ENCODE data around the gene TBC1D10A. TPM values are rescaled to one million over a fixed set of nuclear protein-coding genes. Genes with fewer than 3 reads are reported as not detected.

Gene TBC1D10A
- total RNA-seq, 1 experiment from 2014 or later = 18.6 TPM

DNA sequence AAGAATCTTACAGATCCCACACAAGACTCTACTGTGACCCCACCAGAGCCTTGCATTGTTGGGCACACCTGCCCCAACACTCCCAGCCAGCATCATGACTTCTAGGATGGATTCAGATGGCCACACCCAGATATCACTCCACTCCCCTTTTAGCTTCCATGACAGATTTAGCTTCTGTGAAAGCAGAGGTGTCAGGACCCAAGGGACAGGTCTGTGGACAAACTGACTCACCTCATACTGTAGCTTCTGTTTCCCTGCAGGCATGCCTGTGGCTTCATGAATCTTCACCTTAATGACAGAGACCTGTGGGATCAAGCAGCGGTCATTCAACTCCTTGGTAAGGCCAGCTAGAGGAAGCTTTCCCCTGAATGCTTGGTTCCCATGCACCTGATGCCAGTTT lies 8.5 kb upstream of the TBC1D10A start:
- Histone ChIP-seq H3K36me3 (ENCODE audit: control insufficient read depth in 1 of 2, insufficient read depth in 2 of 2, low read length in 2 of 2) (peaks cover 52 to 80% of the 10 kb centered on the region in 2 experiments; a peak in 3 of 4 replicates), H3K4me2 (ENCODE audit: low read length) (no peak overlapping the region)
- no peak for TF ChIP-seq JUND (IDR thresholded peaks at IDR 0.05)
- TF ChIP-seq SIN3A (IDR thresholded peaks at IDR 0.05; ENCODE audit: low read depth) = no peak
- TF ChIP-seq TCF7L2 (IDR thresholded peaks at IDR 0.05; ENCODE audit: borderline replicate concordance, extremely low read depth, insufficient read depth, insufficient read length) = no peak
- no peak for TF ChIP-seq ZNF274 (IDR thresholded peaks at IDR 0.05; ENCODE audit: low read depth, low read length)
- TF ChIP-seq CEBPB (IDR thresholded peaks at IDR 0.05; ENCODE audit: low read depth) = no peak

DNA sequence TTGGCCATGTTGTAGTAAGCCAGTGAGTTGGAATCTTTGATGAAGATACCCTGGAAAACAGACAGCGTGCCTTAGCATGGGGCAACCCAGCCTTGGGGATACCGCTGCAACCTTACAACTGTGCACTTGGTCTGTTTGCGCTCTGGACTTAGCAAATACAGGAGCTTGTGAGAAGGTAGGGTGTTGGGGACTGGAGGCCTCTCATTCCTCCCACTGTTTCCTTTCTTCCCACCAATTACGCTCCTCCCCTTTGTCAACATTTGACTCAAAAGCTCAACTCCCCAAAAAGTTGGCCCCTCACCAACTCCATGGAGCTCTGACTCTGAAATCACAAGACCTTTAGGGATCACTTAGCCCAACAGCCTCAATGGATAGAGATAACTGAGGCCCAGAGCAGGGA lies 7.9 kb upstream of the TBC1D10A start:
- POLR2A ChIA-PET = no interaction called here
- H3K79me2 ChIP-seq (ENCODE audit: insufficient read depth, low read length) = no peaks in the 10 kb centered on the region
- no peak for DNase-seq (ENCODE audit: low read depth, low spot score)
- H3K9me2 ChIP-seq (ENCODE audit: insufficient read depth) = no peaks in the 10 kb centered on the region
- no peak overlapping the region for H3K27ac ChIP-seq (ENCODE audit: low read depth, low read length)
- intact Hi-C loops (cut with micrococcal nuclease) = no loop called here
- H3K4me3 ChIP-seq (replicated peaks in 1 of 2; ENCODE audit: low read depth in 1 of 2, low read length in 2 of 2) = no peak overlapping the region
- no peak overlapping the region for H2AFZ ChIP-seq (ENCODE audit: low read depth, low read length, poor library complexity, severe bottlenecking)
- H3K36me3 ChIP-seq (ENCODE audit: control insufficient read depth in 1 of 2, insufficient read depth in 2 of 2, low read length in 2 of 2) = peaks cover 49 to 74% of the 10 kb centered on the region in 2 experiments; a peak in 3 of 4 replicates
- H4K20me1 ChIP-seq (ENCODE audit: insufficient read depth) = no peaks in the 10 kb centered on the region
- CTCF ChIA-PET = no interaction called here
- no peak overlapping the region for H3K4me2 ChIP-seq (ENCODE audit: low read length)
- RAD21 ChIA-PET (ENCODE audit: low non-redundant PET in 1 of 2, low total read pairs in 2 of 2, uncharacterized antibody in 2 of 2, unreplicated experiment in 2 of 2) = no interaction called here
- H3K27me3 ChIP-seq (ENCODE audit: insufficient read depth, low read length) = no peaks in the 10 kb centered on the region
- H3K4me1 ChIP-seq (ENCODE audit: control insufficient read depth in 1 of 2, insufficient read depth in 2 of 2, low read length in 2 of 2) = no peaks in the 10 kb centered on the region
- ATAC-seq = no peak
- H3K9me3 ChIP-seq (ENCODE audit: control insufficient read depth in 1 of 2, insufficient read depth in 1 of 2, low read depth in 1 of 2, low read length in 2 of 2) = no peaks in the 10 kb centered on the region
- no TSS peak for BruUV-seq (replicated peaks)
- H3K9ac ChIP-seq (ENCODE audit: low read length) = no peak overlapping the region
- TF ChIP-seq CBX3 (IDR thresholded peaks at IDR 0.05; ENCODE audit: low read depth) (no peak), ZNF274 (IDR thresholded peaks at IDR 0.05; ENCODE audit: low read depth, low read length) (no peak)
- TF ChIP-seq, protein P1, sequence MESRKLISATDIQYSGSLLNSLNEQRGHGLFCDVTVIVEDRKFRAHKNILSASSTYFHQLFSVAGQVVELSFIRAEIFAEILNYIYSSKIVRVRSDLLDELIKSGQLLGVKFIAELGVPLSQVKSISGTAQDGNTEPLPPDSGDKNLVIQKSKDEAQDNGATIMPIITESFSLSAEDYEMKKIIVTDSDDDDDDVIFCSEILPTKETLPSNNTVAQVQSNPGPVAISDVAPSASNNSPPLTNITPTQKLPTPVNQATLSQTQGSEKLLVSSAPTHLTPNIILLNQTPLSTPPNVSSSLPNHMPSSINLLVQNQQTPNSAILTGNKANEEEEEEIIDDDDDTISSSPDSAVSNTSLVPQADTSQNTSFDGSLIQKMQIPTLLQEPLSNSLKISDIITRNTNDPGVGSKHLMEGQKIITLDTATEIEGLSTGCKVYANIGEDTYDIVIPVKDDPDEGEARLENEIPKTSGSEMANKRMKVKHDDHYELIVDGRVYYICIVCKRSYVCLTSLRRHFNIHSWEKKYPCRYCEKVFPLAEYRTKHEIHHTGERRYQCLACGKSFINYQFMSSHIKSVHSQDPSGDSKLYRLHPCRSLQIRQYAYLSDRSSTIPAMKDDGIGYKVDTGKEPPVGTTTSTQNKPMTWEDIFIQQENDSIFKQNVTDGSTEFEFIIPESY (IDR thresholded peaks at IDR 0.05; ENCODE audit: extremely low read depth, insufficient replicate concordance, low read length) = no peak

More for the DNA sequence above, 8.5 kb upstream of the TBC1D10A start:
- DNase-seq (ENCODE audit: low read depth, low spot score) (no peak), ATAC-seq (no peak)
- intact Hi-C loops (cut with micrococcal nuclease) = no loop called here
- Histone ChIP-seq H3K9ac (ENCODE audit: low read length) (no peak overlapping the region), H3K9me2 (ENCODE audit: insufficient read depth) (no peaks in the 10 kb centered on the region), H3K27me3 (ENCODE audit: insufficient read depth, low read length) (no peaks in the 10 kb centered on the region), H3K4me3 (replicated peaks in 1 of 2; ENCODE audit: low read depth in 1 of 2, low read length in 2 of 2) (no peak overlapping the region), H3K79me2 (ENCODE audit: insufficient read depth, low read length) (no peaks in the 10 kb centered on the region), H3K27ac (ENCODE audit: low read depth, low read length) (no peak overlapping the region), H3K4me1 (ENCODE audit: control insufficient read depth in 1 of 2, insufficient read depth in 2 of 2, low read length in 2 of 2) (no peaks in the 10 kb centered on the region), H4K20me1 (ENCODE audit: insufficient read depth) (no peaks in the 10 kb centered on the region), H3K9me3 (ENCODE audit: control insufficient read depth in 1 of 2, insufficient read depth in 1 of 2, low read depth in 1 of 2, low read length in 2 of 2) (no peaks in the 10 kb centered on the region), H2AFZ (ENCODE audit: low read depth, low read length, poor library complexity, severe bottlenecking) (no peak overlapping the region)
- RAD21 ChIA-PET (ENCODE audit: low non-redundant PET in 1 of 2, low total read pairs in 2 of 2, uncharacterized antibody in 2 of 2, unreplicated experiment in 2 of 2) = no interaction called here
- POLR2A ChIA-PET = no interaction called here
- CTCF ChIA-PET = no interaction called here
- BruUV-seq (replicated peaks) = no TSS peak

All from HCT116 (cell line).